Middle frontal gyrus (tissue), 1 donor: ENCODE measurements around the gene SLC27A4.
"Not testable (repeated sequence)": the region's sequence is repeated elsewhere in the genome, so short reads cannot be mapped to it uniquely, and the experiment has no call there.

Experiments used
- DNase-seq: peaks from one replicate; pipeline ENCODE4 v3.0.0-alpha.2; 2015; ENCODE audit warnings: low spot score; ENCODE audit errors: extremely low spot score

SLC27A4 gene

GRCh38 chr9:128323791-128324190, 16.5 kb upstream of the SLC27A4 start:
- no peak for DNase-seq

GRCh38 chr9:128324401-128324800, 15.9 kb upstream of the SLC27A4 start:
- DNase-seq = no peak

GRCh38 chr9:128325629-128326028, 14.7 kb upstream of the SLC27A4 start:
- no peak for DNase-seq

- DNase-seq = no peak
These were observed 6.9 kb upstream of the SLC27A4 start for GRCh38 chr9:128333451-128333869.

GRCh38 chr9:128335161-128335560, 5.2 kb upstream of the SLC27A4 start:
- DNase-seq = no peak

GRCh38 chr9:128335914-128336313, 4.4 kb upstream of the SLC27A4 start:
- no peak for DNase-seq

GRCh38 chr9:128337936-128338335, 2.4 kb upstream of the SLC27A4 start:
- DNase-seq = no peak

GRCh38 chr9:128338852-128339614, 1.3 kb upstream of the SLC27A4 start:
- DNase-seq = not testable (repeated sequence)

GRCh38 chr9:128340691-128341434, 536 bp downstream of the SLC27A4 start:
- no peak for DNase-seq

- no peak for DNase-seq
These were observed 1.1 kb downstream of the SLC27A4 start for GRCh38 chr9:128341435-128341849.

GRCh38 chr9:128342971-128343680, 2.8 kb downstream of the SLC27A4 start:
- DNase-seq = no peak

- DNase-seq = no peak
These were observed 3.5 kb downstream of the SLC27A4 start for GRCh38 chr9:128343855-128344254.

GRCh38 chr9:128344931-128345605, 4.7 kb downstream of the SLC27A4 start:
- DNase-seq = no peak

GRCh38 chr9:128349125-128349524, 8.8 kb downstream of the SLC27A4 start:
- no peak for DNase-seq

GRCh38 chr9:128349772-128350171, 9.4 kb downstream of the SLC27A4 start:
- no peak for DNase-seq

GRCh38 chr9:128355451-128355850, 15.1 kb downstream of the SLC27A4 start:
- no peak for DNase-seq

- no peak for DNase-seq
These were observed 17.8 kb downstream of the SLC27A4 start for GRCh38 chr9:128358090-128358489.

- DNase-seq = no peak
These were observed 18.5 kb downstream of the SLC27A4 start for GRCh38 chr9:128358861-128359260.

GRCh38 chr9:128360826-128361225, 20.5 kb downstream of the SLC27A4 start:
- DNase-seq = no peak

GRCh38 chr9:128361296-128361985, 21.1 kb downstream of the SLC27A4 start:
- DNase-seq = no peak
